ENCODE results near the gene BET1L.
"Not testable (repeated sequence)": the region's sequence is repeated elsewhere in the genome, so short reads cannot be mapped to it uniquely, and the experiment has no call there.

BET1L gene, protein sequence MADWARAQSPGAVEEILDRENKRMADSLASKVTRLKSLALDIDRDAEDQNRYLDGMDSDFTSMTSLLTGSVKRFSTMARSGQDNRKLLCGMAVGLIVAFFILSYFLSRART

GRCh38 chr11:207208-207862 lies at the start of gene BET1L, which contains the start of gene RIC8A:
Gene BET1L, minus strand, starts transcription at chr11:207399. Its CDS starts 78 bp downstream, at chr11:207321.
Gene RIC8A, plus strand, starts transcription at chr11:207708. Its CDS starts 1,147 bp downstream, at chr11:208855.
- peak; percentile 96 for DNase-seq (ENCODE audit: low read depth in 2 of 2)

DNA sequence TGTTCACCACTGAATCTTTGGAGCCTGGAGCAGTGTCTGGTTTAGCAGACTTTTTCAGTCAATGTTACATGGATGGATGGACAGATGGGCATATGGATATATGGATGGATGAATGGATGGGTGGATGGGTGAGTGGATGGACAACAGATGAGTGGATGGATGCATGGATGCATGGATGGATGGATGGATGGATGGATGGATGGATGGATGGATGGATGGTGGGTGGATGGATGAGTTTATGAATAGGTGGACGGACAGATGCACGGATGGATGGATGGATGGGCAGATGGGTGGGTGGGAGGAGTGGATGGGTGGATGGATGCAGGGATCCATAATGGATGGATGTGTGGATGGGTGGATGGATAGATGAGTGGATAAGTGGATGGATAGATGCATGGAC lies 48.6 kb upstream of the BET1L start:
- DNase-seq (ENCODE audit: low read depth in 2 of 2), result no peak

DNA sequence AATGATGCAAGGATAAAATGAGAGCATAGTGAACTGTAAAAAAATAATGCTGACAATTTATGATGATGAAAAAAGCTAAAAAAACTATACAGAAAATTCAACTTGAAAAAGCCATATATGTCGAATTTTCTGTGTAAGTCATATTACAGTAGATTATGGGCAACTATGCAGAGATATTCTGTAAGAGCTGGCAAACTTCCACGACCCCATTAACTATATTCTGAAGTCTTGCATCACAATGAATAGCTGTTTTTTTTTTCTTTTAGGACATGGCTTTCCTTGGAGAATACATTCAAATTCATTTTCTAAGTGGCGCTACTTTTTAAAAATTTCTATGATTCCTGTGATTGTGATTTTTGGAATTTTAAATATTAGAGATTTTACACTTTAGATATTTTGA lies 48.0 kb upstream of the BET1L start:
- DNase-seq (ENCODE audit: low read depth in 2 of 2), result no peak

DNA sequence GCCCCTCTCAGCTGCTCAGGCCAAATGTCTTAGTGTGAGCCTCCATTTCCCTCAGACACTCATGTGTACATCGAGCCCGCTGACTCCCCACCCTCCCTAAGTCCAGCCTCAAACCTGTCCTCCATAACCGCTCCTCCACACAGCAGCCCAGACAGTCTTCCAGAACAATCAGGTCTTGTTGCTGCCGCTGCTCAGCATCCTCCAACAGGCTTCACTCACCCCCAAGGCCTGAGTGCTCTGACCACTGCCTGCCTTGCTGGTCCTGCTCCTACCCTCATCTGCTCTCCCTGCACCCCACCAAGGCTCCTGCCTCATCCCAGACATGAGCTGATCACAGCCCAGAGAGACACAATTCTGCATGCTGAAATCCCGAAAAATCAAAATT lies 46.7 kb upstream of the BET1L start:
- DNase-seq (ENCODE audit: low read depth in 2 of 2), result no peak

- DNase-seq (ENCODE audit: low read depth in 2 of 2), result no peak
Observed at GRCh38 chr11:253160-253885, 46.1 kb upstream of the BET1L start.

DNA sequence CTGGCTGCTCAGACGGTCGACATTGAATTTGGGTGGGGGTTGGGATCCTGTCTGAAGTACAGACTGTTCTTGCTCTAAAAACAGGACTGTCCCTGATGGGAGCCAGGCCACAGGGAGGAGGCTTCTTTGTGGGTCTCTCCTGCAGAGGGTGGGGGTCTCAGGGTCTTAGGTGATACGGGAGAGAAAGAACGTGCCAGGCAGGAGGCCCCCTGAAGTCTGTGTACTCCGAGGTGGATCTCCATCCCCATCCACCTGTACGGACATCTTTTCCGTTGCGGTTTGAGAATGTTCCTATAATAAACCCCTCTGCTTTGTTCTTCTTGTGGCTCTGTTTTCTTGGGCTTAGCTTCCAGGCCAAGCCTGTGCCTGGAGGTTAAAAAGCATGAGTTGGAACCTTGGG lies 45.5 kb upstream of the BET1L start:
- DNase-seq (ENCODE audit: low read depth in 2 of 2), result no peak

DNA sequence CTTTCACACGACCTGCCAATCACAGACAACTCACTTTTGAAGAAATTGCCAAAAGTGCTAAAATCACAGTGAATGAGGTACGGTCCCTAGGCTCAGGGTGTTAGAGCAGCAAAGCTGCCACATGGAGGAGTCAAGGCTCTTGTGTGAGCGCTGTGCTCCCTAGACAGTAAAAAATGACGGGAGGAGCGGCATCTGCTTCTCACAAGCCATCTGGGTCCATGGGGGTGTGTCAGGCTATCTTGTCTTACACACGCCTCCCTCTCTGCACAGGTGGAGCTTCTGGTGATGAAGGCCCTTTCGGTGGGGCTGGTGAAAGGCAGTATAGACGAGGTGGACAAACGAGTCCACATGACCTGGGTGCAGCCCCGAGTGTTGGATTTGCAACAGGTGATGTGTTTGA lies 44.4 kb upstream of the BET1L start:
- no peak for DNase-seq (ENCODE audit: low read depth in 2 of 2)

DNA sequence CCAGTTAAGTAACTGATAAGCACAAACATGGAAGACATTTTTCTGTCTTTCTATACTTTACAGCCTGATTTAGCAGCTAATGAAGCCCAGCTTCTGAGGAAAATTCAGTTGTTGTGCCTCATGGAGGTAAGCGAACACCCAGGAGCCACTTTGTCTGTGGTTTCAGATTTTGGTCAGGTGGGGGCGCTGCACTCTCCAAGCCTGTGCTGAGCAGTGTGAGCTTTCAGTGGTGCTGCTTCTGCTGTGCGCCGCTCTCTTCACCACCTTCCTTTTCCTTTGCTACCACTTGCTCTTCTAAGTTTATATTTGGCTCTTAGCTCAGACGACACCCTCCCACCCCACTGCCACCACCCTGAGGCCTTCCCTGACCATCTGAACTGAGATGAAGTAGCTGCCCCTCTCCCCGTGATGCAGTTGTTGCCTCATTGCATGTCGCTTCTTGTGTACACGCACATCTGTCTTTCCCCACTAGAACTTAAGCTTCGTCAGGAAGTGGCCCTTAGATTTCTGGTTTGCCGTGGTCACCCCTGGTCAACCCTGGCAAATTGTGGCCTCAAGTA lies 43.6 kb upstream of the BET1L start:
- DNase-seq (ENCODE audit: low read depth in 2 of 2), result peak; percentile 65 to 68

- no peak for DNase-seq (ENCODE audit: low read depth in 2 of 2)
Observed at GRCh38 chr11:250274-250673, 43.1 kb upstream of the BET1L start.

- no peak for DNase-seq (ENCODE audit: low read depth in 2 of 2)
Observed at GRCh38 chr11:249062-249461, 41.9 kb upstream of the BET1L start.

- DNase-seq (ENCODE audit: low read depth in 2 of 2), result no peak
Observed at GRCh38 chr11:244376-244775, 37.2 kb upstream of the BET1L start.

- no peak for DNase-seq (ENCODE audit: low read depth in 2 of 2)
Observed at GRCh38 chr11:241634-242033, 34.4 kb upstream of the BET1L start.

- DNase-seq (ENCODE audit: low read depth in 2 of 2), result no peak
Observed at GRCh38 chr11:240315-240714, 33.1 kb upstream of the BET1L start.

- not testable (repeated sequence) for DNase-seq (ENCODE audit: low read depth in 2 of 2)
Observed at GRCh38 chr11:238346-238745, 31.1 kb upstream of the BET1L start.

DNA sequence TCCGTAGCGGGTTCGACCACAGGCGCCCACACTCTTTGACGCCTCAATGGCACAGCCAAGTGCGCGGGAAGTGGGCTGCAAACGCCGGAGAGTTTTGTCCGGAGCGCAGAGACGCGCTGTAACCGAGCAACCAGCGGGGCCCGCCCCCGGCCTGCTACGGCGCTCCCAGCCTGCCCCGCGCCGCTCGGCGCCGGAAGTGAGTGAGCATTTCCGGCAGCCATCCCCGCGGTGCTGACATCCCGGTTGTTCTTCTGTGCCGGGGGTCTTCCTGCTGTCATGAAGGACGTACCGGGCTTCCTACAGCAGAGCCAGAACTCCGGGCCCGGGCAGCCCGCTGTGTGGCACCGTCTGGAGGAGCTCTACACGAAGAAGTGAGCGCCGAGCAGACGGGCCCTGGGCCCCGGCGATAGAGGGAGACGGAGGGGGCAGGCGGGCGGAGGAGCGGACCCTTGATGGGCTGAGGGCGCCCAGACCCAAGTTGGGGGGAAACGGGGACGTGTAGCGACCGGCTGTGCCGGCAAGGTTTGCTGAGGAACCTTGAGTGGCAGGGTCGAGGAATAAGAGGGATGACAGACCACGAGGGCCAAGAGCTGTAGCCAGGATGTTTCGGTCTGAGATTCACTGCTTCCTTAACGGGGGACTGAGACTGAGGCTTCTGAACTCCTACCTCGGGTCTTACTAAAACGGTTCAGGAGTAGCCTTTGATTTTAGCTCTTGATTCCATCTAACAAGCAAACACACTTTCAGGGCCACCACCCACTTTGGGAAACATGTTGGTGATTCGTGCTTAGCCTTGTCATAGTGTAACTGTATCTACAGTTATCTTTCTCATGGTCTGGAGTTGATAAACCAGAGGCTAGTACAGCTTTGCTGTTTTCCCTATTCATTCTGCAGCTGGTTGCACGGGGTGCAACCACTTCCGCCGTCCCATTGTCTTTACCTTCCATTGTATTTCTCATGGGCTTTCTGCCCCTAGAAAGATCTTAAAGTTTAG lies 29.9 kb upstream of the BET1L start, which contains the start of gene PSMD13:
TSS of gene PSMD13 (plus strand) at position 203 of the 994 bp plus-strand sequence. CDS start at position 277, 74 bp downstream.
- peak; percentile 73 to 74 for DNase-seq (ENCODE audit: low read depth in 2 of 2)

DNA sequence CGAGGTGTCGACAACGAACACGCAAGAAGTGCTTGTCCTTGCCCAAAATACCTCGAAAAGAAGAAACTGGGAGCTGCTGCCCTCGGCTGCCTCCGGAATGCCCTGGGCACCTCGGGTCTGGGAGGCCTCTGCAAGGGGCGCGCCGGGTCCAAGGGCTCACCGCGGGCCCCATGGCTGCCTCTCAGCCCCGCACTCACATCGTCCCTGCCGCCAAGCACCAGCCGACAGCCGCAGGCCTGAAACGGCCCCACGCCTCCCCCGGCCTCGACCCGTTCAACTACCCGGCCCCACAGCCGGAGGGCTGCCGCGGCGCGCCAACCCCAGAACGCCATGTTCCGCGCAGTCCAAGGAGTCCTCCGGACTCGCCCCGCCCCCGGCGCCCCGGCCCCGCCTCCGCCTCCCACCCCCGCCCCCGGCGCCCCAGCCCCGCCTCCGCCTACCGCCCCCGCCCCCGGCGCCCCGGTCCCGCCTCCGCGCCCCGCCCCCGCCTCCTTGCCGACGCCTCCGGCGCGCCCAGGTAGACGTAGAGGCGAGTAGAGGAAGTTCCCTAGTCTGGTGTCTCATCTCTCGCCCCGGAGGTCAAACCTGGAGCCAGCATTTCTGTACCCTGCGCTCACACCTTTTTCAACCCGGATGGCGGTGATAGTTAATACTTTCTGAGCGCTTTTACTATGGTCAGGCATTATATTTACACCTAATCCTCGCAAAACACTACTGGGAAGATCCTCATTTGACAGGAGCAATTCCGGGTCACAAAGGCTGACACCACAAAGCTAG lies 29.0 kb upstream of the BET1L start, which contains the start of gene SIRT3:
TSS of gene SIRT3 (minus strand) at position 346 of the 777 bp plus-strand sequence. CDS start at position 332, 14 bp downstream.
- DNase-seq (ENCODE audit: low read depth in 2 of 2), result peak; percentile 53 to 72

GRCh38 chr11:235609-235996 lies 28.4 kb upstream of the BET1L start:
- DNase-seq (ENCODE audit: low read depth in 2 of 2), result no peak

DNA sequence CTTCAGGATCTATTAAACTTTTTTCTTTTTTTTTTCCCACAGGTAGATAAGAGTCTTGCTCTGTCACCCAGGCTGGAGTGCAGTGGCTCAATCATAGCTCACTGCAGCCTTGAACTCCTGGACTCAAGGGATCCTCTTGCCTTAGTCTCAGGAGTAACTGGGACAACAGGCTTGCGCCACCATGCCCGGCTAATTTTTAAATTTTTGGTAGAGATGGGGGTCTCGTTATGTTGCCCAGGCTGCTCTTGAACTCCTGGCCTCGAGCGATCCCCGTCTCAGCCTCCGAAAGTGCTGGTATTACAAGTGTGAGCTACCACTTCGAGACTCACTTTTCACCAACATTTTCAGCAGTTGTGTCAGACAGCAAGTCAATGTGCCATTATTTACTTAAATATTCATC lies 28.0 kb upstream of the BET1L start:
- no peak for DNase-seq (ENCODE audit: low read depth in 2 of 2)

DNA sequence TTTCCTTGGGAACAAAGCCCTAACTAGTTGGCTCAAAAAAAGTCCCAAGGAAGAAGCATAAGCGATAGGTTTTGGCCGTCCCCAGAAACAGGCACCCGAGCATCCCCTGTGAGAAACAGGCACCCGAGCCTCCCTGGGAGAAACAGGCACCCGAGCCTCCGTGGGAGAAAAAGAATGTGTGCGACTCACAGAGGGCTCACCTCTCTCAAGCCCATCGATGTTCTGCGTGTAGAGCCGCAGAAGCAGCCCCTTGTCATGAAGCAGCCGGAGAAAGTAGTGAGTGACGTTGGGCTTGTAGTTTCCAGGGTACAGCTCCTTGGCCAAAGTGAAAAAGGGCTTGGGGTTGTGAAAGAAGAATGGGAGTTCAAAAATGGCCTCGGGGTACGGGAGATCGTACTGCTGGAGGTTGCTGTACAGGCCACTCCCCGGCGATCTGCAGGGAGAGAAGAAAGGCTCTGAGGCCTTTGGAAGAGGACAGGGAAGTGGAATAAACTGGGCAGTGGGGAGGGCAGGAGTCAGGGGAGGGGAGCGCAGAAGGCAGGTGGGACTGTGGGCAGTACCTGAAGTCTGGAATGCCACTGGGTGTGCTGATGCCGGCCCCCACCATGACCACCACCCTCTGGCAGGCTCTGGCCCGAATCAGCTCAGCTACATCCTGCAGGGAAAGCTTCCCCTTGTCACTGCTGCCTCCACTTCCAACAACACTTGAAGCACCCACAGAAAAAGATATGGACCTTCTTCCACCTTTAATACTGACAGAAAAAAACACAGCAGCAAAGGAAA lies 25.8 kb upstream of the BET1L start:
- no peak for DNase-seq (ENCODE audit: low read depth in 2 of 2)

DNA sequence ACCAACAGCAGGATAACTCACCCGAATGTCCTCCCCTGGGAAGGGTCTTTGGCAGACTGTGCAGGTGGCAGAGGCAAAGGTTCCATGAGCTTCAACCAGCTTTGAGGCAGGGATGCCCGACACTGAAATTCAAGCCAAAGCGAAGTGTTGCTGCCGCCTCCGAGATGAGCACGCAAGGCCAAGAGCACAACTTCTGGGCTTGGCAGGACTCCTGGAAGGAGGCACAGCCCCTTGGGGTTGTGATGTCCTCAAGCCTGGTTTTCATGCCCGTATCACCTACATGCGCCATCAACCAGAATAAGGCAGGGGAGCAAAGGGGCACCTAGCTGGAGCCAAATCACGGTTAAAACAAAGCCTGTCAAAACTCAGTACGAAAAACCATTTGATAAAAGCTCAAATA lies 23.2 kb upstream of the BET1L start:
- DNase-seq (ENCODE audit: low read depth in 2 of 2), result no peak
